NCI-H187 (cell line): ENCODE data around the gene PBLD.
"Not testable (repeated sequence)": the region's sequence is repeated elsewhere in the genome, so short reads cannot be mapped to it uniquely, and the experiment has no call there.

Experiments used
- DNase-seq, 2 experiments: peaks; one replicate each; lab custom pipeline; 2025; lab: John Stamatoyannopoulos, UW

Gene PBLD

DNA sequence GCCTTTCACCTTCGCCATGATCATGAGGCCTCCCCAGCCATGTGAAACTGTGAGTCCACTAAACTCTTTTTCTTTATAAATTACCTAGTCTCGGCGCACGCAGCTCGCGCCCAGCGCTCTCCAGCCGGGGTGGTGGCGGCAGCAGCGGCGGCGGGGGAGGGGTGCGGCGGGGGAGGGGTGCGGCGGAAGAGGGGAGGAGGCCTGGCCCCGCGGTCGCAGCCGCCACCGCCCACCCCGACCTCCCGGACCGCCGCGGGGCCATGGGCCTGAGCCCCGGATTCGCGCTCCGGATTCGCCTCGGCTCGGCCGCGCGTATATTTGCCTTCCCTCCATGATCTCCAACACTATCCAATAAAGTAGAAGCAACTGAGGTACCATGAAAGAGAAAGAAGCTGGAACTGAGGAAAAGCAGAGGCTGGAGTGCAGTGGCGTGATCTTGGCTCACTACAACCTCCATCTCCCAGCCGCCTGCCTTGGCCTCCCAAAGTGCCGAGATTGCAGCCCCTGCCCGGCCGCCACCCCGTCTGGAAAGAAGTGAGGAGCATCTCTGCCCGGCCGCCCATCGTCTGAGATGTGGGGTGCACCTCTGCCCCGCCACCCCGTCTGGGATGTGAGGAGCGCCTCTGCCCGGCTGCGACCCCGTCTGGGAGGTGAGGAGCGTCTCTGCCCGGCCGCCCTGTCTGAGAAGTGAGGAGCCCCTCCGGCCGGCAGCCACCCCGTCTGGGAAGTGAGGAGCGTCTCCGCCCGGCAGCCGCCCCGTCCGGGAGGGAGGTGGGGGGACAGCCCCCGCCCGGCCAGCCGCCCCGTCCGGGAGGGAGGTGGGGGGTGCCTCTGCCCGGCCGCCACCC, 53.6 kb downstream of the PBLD start:
- DNase-seq: not testable (repeated sequence)

GRCh38 chr10:68277814-68278213, 54.9 kb downstream of the PBLD start:
- DNase-seq: not testable (repeated sequence)

GRCh38 chr10:68276224-68276623, 56.5 kb downstream of the PBLD start:
- no peak for DNase-seq

DNA sequence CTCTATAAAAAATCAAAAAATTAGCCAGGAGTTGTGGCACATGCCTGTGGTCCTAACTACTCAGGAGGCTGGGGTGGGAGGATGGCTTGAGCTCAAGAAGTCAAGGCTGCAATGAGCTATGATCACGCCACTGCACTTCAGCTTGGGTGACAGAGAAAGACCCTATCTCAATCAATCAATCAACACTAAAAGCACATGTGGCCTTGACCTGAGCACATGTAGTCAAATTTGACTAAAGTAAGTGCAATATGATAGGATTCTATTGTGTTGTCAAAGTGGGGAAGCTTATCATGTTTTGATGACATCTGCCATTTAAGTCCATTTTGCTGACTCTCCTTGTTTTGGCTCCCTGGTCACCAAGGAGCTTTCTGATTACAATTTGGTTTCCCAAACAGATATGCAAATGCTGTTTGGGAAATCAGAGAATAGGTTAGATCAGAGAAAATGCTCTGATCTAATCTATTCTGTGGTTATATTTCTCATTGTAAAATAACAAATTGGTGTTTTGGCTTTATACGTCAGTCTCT, 57.1 kb downstream of the PBLD start:
- DNase-seq: no peak

DNA sequence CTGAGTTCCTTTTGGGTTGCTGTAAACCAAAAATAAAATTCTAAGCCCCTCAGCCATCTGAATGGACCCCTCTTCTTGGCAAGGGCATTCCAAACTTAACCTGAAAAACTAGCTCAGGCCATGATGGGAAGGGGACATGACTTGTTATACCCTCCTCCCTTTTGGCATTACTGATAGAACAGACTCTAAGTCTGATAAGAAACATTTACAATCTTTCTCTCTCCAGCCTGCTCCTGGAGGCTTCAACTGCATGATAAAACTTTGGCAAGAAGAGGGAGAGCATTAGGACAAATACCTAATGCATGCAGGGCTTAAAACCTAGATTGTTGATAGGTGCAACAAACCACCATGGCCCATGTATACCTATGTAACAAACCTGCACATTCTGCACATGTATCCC, 59.9 kb downstream of the PBLD start:
- no peak for DNase-seq

DNA sequence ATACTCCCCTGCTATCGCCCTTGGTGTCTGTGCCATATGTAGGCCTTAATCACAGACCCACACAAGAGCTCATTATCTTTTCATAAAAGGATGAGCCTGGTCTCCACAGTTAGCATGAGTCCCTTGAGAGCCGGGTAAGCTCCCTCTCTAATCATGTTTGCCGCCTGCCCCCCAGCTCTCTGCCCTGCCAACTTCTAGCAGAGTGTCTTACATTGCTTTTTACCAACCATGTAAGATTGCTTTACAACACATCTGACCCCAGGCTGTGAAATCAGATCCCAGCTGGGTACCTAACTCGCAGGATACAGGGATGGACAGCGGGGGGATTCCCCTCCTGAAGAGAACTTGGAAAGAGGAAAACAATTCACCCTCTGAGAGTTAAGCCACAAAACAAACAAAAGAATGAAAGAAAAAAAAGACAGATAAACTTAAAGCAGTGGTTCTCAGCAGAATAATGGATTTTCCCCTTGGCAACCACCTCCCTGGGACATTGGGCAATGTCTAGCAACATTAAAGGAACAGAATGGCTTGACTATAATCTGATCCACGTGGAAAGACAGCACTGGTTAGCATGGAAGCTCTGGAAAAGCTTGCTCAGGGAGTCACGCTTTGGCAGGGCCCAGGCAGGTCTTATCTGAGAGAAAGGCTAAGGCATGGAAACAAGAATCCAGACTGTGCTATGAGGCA, 61.4 kb downstream of the PBLD start:
- DNase-seq: no peak

GRCh38 chr10:68269562-68270290, 63.0 kb downstream of the PBLD start:
- no peak for DNase-seq

- no peak for DNase-seq
Measured at GRCh38 chr10:68261132-68261856, 71.4 kb downstream of the PBLD start.

DNA sequence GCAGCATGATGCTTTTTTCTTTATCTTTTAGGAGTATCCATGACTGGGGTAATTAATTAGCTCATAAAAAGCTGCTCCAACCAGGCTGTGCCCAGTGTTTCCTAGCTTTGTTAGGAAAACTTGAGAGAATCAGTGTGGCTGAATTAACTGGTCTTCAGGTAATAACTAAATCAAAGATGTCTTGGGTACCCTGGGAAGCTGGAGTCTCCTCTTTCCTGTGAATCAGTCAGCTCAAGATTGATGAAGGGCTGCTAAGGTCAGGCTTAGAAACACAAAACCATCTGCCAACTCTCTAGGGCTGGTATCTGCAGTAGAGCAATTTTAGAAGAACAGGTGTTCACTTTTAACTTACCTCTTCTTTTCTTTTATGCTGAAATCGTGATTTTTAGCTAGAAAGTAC, 79.4 kb downstream of the PBLD start:
- no peak for DNase-seq

- no peak for DNase-seq
Measured at GRCh38 chr10:68251625-68252495, 80.9 kb downstream of the PBLD start.

- no peak for DNase-seq
Measured at GRCh38 chr10:68251151-68251550, 81.6 kb downstream of the PBLD start.

GRCh38 chr10:68249297-68249696, 83.4 kb downstream of the PBLD start:
- no peak for DNase-seq

DNA sequence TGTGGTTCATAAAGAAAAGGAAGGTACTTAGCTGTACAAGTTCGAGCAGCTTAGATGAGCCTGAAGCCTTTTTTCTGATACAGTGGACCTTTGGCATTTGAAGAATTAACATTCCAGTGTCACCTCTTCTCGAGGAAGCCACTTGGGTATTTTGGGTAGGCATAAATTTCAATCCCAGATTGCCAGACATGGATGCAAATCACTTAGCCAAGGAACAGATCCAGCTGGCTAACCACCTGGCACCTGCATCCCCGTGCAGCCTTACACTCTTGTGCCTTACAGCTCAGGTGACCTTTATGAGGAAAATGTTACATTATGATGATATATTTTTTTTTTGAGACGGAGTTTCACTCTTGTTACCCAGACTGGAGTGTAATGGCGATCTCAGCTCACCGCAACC, 84.8 kb downstream of the PBLD start:
- DNase-seq: no peak

DNA sequence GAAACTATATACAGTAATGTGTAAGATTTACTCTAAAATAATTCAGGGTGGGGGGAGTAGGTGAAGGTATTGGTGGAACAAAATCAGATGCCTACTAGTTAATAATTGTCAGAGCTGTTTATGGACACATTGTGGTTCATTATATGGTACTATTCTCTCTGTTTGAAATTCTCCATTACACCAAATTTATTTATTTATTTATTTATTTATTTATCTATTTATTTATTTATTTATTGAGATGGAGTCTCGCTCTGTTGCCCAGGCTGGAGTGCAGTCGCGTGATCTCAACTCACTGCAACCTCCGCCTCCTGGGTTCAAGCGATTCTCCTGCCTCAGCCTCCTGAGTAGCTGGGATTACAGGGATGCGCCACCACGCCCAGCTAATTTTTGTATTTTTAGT, 86.3 kb downstream of the PBLD start:
- not testable (repeated sequence) for DNase-seq

- DNase-seq: no peak
Measured at GRCh38 chr10:68242051-68242450, 90.7 kb downstream of the PBLD start.

DNA sequence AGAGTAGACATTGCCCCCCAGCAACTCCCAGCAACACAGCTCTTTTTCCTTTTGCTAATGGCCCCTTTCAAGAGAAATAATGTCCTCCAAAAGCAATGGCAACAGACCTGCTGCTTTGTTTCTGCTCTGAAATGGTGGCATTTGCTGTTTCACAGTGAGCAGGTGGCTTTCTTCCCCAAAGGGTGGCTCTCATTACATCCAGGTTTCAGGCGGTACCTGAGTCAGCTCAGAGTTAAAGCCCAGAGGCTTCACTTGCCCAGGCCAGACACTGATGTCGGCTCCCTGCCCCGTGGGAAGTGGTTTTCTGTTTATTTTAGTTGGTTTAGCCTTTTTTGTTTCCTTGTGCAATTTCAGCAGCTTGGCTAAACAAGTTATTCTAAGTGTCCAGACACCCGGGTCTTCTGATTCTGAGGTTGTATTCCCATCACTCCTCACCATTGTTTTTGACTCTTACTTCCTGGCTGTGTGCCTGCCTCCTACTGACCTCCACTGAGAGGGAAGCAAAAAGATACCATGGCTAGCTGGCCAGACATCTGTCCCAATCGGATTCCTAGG, 93.1 kb downstream of the PBLD start:
- no peak for DNase-seq

DNA sequence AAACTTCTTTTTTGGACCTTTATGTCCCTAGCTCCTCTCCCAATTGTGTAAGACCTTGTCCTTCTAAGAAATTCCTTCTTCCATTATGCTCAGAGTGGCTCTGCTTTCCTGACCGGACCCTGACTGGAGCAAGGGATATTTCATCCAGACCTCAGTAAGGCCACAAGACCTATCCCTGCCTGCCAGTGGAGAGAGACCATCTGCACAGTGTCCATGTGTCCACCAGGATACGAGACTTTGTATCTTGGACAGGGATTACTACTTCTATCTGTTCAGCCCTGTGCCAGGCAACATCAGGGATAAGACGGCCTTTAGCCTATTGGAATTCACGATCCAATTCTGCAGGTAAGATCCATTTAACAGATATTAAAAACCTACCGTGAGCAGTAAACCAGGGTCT, 93.7 kb downstream of the PBLD start:
- no peak for DNase-seq

GRCh38 chr10:68238371-68238770, 94.4 kb downstream of the PBLD start:
- no peak for DNase-seq

DNA sequence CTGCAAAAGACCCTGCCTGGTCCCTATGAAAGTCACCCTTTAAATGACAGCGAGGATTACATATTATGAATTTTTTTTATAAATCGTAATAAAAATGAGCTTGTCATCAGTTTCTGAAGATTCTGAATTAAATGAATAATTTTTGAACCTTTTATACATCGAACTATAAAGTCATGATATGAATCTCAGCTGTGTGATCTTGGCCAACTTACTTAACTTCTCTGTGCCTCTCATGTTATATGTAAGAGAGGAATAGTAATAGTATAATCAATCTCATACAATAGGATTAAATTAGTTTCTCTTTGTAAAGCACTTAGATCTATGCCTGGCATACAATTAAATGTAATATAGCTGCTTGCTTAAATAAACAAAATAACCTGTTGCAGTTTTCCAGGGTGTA, 95.6 kb downstream of the PBLD start:
- no peak for DNase-seq

- no peak for DNase-seq
Measured at GRCh38 chr10:68235581-68235980, 97.1 kb downstream of the PBLD start.

GRCh38 chr10:68235111-68235510, 97.6 kb downstream of the PBLD start:
- no peak for DNase-seq
